Mesothelial cell of epicardium (in vitro differentiated cells): ENCODE measurements around the gene FAM210A. TPM values are rescaled to one million over a fixed set of nuclear protein-coding genes. Genes with fewer than 3 reads are reported as not detected.

Experiments
- DNase-seq, 2 experiments: peaks; one replicate each; pipeline ENCODE4 v3.0.0; 2021; ENCODE audit warnings: low spot score in 2 of 2; ENCODE audit not compliant: unreplicated experiment in 2 of 2
- H3K27ac Mint-ChIP-seq: 2 replicates; pipeline ENCODE4 v1.8.0; 2021; ENCODE audit warnings: mixed read lengths
- H3K27me3 Mint-ChIP-seq: 2 replicates; pipeline ENCODE4 v1.8.0; 2021; ENCODE audit warnings: low read depth, mixed read lengths
- H3K36me3 Mint-ChIP-seq: 2 replicates; pipeline ENCODE4 v1.8.0; 2021; ENCODE audit warnings: mixed read lengths
- H3K4me1 Mint-ChIP-seq: 2 replicates; pipeline ENCODE4 v1.8.0; 2021; ENCODE audit warnings: mixed read lengths
- H3K4me3 Mint-ChIP-seq: 2 replicates; pipeline ENCODE4 v1.8.0; 2021; ENCODE audit warnings: mild to moderate bottlenecking, moderate library complexity, mixed read lengths
- H3K9me3 Mint-ChIP-seq: 2 replicates; pipeline ENCODE4 v1.8.0; 2021; ENCODE audit warnings: mixed read lengths
- total RNA-seq: library from RNA; stranded (reverse); gene quantifications from 3 replicates; pipeline ENCODE4 v1.2.1, GENCODE V29; 2021
- TF ChIP-seq, protein P1 (sequence below): fragments of 200-600 bp; sonication (generic); IDR thresholded peaks from one replicate; pipeline ENCODE4 v1.5.0; 2021; ENCODE audit warnings: antibody characterized with exemption; ENCODE audit not compliant: unreplicated experiment

Gene FAM210A
- total RNA-seq, 1 donor from 2014 or later, result 16.6 TPM

GRCh38 chr18:13715330-13715729 is 11.0 kb downstream of the FAM210A start:
- Mint-ChIP-seq H3K9me3 (peaks cover 4% of the 10 kb centered on the region), H3K36me3 (no peaks in the 10 kb centered on the region), H3K27me3 (no peaks in the 10 kb centered on the region), H3K27ac (no peak overlapping the region), H3K4me3 (no peak overlapping the region), H3K4me1 (no peaks in the 10 kb centered on the region)
- no peak for DNase-seq
- TF ChIP-seq, protein P1, sequence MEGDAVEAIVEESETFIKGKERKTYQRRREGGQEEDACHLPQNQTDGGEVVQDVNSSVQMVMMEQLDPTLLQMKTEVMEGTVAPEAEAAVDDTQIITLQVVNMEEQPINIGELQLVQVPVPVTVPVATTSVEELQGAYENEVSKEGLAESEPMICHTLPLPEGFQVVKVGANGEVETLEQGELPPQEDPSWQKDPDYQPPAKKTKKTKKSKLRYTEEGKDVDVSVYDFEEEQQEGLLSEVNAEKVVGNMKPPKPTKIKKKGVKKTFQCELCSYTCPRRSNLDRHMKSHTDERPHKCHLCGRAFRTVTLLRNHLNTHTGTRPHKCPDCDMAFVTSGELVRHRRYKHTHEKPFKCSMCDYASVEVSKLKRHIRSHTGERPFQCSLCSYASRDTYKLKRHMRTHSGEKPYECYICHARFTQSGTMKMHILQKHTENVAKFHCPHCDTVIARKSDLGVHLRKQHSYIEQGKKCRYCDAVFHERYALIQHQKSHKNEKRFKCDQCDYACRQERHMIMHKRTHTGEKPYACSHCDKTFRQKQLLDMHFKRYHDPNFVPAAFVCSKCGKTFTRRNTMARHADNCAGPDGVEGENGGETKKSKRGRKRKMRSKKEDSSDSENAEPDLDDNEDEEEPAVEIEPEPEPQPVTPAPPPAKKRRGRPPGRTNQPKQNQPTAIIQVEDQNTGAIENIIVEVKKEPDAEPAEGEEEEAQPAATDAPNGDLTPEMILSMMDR, result no peak

- no peak overlapping the region for H3K27ac Mint-ChIP-seq
- H3K4me1 Mint-ChIP-seq, result no peaks in the 10 kb centered on the region
- TF ChIP-seq, protein P1, result no peak
- H3K27me3 Mint-ChIP-seq, result no peaks in the 10 kb centered on the region
- DNase-seq, result no peak
- no peak overlapping the region for H3K4me3 Mint-ChIP-seq
- H3K9me3 Mint-ChIP-seq, result peaks cover 17% of the 10 kb centered on the region
- no peaks in the 10 kb centered on the region for H3K36me3 Mint-ChIP-seq
These were observed 12.8 kb downstream of the FAM210A start for GRCh38 chr18:13713455-13714055.

GRCh38 chr18:13712400-13713131 is 13.8 kb downstream of the FAM210A start:
- Mint-ChIP-seq H3K36me3 (peaks cover 4% of the 10 kb centered on the region), H3K27me3 (no peaks in the 10 kb centered on the region), H3K4me1 (no peaks in the 10 kb centered on the region), H3K4me3 (no peak overlapping the region), H3K27ac (no peak overlapping the region), H3K9me3 (peaks cover 21% of the 10 kb centered on the region)
- TF ChIP-seq, protein P1, result no peak
- DNase-seq, result no peak

DNA sequence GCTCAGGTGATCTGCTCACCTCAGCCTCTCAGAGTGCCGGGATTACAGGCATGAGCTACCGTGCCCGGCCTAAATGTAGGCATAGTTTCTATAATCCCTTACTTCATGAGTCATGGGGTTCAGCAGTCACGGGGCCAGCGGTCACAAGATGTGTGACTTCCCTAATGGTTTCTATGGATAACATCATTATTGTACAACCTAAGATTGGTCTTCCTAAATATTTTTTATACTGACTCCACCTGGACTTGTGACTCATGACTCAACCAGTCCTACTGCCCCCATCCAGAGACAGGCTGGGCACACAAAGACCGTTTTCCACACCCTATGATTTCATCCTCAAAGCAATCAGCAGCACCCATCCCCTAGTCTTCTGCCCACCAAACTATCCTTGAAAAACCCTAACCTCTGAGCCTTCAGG is 15.9 kb downstream of the FAM210A start:
- peaks cover 21% of the 10 kb centered on the region for H3K36me3 Mint-ChIP-seq
- no peaks in the 10 kb centered on the region for H3K4me1 Mint-ChIP-seq
- no peak for DNase-seq
- H3K27ac Mint-ChIP-seq, result no peak overlapping the region
- no peaks in the 10 kb centered on the region for H3K27me3 Mint-ChIP-seq
- no peak overlapping the region for H3K4me3 Mint-ChIP-seq
- peaks cover 36% of the 10 kb centered on the region for H3K9me3 Mint-ChIP-seq
- TF ChIP-seq, protein P1, result no peak

DNA sequence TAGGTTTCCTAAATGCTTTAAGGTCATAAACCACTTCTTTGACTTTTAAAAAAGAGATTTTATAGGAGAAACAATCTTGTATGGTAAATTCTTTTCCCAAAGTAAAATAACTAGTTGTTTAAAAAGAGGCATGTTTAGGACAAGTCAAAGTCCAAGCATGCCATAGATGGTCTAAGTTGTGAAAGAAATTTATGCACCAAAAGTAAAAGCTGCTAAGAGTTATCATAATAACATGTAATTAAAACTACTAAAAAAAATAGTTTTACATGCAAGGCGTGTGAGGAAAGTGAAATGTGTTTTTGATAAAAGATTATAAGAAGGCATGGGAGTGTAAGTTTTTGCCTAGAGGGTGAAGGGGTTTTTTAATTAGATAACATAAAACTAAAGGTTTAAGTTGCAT is 22.5 kb downstream of the FAM210A start:
- Mint-ChIP-seq H3K4me1 (no peaks in the 10 kb centered on the region), H3K27ac (no peak overlapping the region), H3K4me3 (no peak overlapping the region), H3K27me3 (no peaks in the 10 kb centered on the region), H3K36me3 (peaks cover 55% of the 10 kb centered on the region), H3K9me3 (peaks cover 75% of the 10 kb centered on the region)
- DNase-seq, result no peak
- TF ChIP-seq, protein P1, result no peak
